ENCODE data around the gene CD82.

CD82 gene

GRCh38 chr11:44621784-44622183 is 56.3 kb downstream of the CD82 start:
- FAIRE-seq, result no peak

DNA sequence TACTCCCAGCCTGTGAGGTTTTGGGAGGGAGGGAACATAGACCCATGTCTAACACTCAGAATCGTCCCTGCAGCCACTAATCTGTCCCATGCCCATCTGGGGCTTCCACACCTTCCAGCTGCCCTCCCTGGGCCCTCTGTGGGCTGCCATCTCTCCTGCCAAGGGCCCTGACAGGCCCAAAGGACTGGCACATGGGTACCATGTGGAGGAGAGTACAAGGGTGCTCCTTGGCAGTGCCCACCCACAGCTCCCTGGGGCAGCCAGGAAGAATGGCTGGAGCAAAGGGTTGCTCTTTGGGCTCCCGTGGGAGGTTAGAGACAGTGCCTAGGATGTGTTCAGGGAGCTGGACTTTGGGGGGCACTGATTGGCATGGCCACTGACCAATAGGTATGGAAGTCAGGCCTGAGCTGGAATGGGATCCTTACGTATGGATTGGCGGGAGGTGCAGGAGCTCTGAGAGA is 56.8 kb downstream of the CD82 start:
- no peak for FAIRE-seq

DNA sequence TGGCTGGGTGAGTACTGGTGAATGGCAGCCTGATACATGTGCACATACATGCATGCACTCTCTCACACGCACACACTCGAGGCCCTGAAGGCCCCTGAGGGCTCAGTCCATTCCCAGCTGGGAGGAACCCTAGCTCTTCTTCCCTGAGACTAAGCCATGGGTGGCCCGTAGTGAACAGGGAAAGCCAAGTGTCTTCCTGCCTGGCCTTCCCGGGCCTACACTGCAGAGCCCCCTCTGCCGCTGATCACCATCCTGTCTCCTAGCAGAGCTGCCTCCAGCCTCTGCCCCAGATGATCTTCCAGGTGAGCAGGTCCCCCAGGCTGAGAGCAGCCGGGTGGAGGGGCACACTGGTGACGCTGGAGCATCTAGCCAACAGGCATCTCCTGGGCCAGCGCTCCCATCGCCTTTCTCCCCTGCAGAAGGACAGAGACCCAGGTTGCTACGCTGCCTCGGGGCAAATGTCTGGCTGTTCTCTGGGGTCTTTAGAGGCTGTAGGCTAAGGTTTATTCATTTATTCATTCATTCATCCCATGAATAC is 57.3 kb downstream of the CD82 start:
- no peak for FAIRE-seq

DNA sequence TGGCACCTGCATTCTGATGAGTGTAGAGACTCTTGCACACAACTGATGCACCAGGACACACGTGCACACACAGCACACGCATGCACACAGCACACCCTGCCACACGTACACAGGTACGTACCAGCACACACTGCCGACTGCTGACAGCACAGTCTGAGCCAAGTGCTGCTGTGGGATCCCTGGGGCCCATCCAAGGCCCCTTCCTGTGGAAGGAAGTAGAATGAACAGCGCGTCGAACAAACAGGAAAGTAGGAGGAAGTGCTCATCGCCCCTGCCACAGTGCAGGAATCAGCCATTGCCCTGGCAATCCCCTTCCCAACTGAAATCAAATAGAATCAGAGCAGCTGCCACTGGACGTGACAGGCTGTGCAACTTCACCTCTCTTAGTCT is 57.9 kb downstream of the CD82 start:
- FAIRE-seq, result no peak

GRCh38 chr11:44623731-44624491 is 58.4 kb downstream of the CD82 start:
- no peak for FAIRE-seq

GRCh38 chr11:44624761-44625221 is 59.3 kb downstream of the CD82 start:
- FAIRE-seq, result no peak

GRCh38 chr11:44625759-44626523 is 60.5 kb downstream of the CD82 start:
- no peak for FAIRE-seq

DNA sequence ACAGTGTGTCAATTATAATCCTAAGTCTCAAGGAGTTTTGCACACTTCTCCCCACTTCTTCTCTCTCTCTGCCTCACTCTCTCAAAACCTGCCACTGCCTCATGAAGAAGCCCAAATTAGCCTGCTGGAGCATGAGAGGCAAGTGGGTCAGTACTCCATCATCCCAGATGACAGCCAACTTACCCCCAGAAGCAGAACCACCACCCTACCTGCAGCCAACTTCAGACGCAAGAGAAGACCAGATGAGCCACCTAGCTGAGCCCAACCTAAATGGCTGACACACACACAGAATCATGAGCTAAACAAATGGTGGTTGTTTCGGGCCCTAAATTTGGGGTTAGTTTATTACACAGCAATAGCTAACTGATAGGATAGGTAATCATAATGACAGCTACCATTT is 61.2 kb downstream of the CD82 start:
- FAIRE-seq, result no peak

DNA sequence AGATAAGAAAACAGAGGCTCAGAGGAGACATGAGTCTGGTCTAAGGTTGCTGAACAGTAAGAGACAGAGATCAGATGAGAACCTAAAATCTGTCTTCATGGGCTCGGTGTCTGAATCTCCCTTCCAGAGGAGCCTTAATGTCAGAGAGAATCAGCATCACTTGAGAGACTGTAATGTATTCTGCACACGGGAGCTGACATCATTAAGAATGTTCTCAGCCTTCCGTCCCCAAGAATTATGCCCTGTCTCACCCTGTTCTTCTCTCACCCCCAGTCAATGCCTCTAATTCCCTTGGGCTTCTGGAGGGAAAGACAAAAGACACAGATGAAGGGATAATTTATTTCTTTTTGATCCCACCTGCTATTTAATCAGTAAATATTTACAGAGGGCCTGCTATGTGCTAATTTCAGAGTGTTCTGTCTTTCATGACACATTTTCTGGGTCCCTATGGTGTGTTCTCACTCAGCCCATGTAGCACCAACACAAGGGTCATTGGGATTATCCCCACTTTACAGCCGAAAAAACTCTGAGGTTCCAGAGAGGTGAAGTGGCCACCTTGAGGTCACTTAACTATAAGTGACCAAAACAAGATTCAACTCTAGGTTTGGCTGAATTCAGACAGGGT is 61.8 kb downstream of the CD82 start:
- no peak for FAIRE-seq

- FAIRE-seq, result no peak
Measured at GRCh38 chr11:44627911-44628729, 62.7 kb downstream of the CD82 start.

- no peak for FAIRE-seq
Measured at GRCh38 chr11:44628730-44629700, 63.6 kb downstream of the CD82 start.

GRCh38 chr11:44629732-44630345 is 64.4 kb downstream of the CD82 start:
- no peak for FAIRE-seq

DNA sequence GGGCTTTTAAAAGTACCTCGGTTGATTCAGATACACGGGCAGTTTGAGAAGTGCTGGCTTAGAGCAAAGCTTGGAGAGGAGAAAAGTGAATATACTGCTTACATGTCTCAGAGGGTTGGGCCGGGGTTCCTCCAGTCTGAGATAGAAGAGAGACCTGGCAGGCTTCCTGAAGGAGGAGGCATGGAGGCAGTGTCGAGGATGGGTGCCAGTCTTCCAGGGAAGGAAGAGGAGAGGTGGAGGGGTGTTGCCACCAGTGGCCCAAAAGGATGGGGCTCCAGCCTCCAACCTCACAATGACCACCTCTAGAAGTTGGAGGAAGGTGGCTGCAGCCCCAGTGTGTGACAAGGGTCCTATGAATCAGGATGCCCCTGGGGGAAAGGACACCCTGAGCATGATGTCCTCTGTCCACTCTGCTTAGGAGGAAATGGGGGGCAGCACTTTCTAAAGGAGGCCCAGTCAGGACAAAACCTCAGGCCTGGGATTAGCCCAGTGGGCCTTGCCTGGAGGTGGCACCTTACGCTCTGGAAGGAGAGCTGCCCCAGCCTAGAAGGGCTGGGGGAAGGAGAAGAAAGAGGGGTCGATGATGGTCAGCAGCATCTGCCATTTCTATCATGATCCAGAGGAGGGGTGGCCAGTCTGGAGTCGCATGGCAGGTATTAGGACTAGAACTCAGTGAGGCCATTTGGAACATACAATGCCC is 65.2 kb downstream of the CD82 start:
- no peak for FAIRE-seq

DNA sequence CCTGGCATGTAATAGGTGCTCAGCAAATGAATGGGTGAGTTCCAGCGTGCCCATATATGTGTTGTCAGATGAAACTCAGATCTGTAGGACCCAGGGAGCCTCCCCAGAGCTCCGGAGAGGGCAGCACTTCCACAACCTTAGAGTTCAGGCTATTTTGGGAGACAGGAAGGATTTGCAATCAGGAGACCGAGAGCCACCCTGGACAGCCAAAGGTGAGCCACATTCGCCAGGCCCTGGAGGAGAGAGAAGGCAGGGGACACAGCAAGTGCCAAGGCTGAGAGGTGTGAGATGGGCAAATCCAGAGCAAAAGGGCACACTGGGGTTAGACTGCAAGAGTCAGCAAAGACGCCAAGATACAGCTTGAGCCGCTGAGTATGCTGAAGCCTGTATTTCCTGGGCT is 66.4 kb downstream of the CD82 start:
- FAIRE-seq, result no peak

DNA sequence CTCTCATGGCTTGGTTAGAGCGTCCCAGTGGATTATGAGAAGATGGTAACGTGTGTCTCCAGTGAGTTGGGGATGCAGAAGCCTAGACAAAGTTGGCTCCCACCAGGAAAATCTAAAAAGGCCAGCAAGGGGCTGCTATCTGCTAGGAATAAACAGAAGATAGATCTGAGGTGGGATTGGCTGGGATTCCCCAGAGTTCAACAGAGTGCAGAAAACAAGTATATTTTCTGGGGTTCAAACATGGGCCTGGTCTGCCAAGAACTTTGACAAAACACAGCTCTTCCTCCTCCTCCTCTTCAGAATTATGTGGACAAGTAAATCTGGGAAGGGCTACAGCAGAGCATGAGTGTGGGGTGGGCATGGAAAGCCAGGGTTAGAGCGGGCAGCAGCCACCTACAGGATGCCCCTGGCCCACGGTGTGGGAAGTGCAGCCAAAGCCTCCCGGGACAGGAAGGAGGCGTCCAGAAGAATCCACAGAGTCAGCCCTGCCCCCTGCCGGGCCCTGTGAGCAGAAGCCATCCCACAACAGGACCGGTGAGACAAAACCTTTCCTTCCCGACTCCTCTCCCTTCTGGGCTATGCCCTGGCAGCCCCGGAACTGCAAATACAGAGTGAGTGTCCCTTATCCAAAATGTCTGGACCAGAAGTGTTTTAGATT is 67.1 kb downstream of the CD82 start:
- FAIRE-seq, result no peak

GRCh38 chr11:44633641-44634040 is 68.2 kb downstream of the CD82 start:
- no peak for FAIRE-seq

- no peak for FAIRE-seq
Measured at GRCh38 chr11:44634401-44635281, 69.2 kb downstream of the CD82 start.

DNA sequence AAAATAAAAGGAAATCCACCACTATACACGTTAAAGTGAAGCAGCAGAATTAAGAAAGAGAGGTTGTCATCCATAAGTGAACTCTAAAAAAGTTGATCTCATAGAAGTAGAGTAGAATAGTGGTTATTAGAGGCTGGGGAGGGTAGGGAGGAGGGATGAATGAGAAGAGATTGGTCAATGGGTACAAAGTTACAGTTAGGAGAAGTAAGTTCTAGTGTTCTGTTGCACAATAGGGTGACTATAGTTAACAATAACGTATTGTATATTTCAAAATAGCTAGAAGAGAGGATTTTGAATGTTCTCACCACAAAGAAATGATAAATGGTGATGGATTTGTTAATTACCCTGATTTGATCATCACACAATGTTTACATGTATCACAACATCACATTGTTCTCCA is 72.0 kb downstream of the CD82 start:
- FAIRE-seq, result no peak

GRCh38 chr11:44638032-44638431 is 72.6 kb downstream of the CD82 start:
- FAIRE-seq, result no peak

All from A204.1 (cell line).